Measurements from ENCODE around the gene CDC14A.

GRCh38 chr1:100552031-100552430 is 199.7 kb downstream of the CDC14A start:
- TF ChIP-seq, protein P1, sequence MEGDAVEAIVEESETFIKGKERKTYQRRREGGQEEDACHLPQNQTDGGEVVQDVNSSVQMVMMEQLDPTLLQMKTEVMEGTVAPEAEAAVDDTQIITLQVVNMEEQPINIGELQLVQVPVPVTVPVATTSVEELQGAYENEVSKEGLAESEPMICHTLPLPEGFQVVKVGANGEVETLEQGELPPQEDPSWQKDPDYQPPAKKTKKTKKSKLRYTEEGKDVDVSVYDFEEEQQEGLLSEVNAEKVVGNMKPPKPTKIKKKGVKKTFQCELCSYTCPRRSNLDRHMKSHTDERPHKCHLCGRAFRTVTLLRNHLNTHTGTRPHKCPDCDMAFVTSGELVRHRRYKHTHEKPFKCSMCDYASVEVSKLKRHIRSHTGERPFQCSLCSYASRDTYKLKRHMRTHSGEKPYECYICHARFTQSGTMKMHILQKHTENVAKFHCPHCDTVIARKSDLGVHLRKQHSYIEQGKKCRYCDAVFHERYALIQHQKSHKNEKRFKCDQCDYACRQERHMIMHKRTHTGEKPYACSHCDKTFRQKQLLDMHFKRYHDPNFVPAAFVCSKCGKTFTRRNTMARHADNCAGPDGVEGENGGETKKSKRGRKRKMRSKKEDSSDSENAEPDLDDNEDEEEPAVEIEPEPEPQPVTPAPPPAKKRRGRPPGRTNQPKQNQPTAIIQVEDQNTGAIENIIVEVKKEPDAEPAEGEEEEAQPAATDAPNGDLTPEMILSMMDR (conservative IDR thresholded peaks at IDR 0.05; ENCODE audit: low read length): no peak
- TF ChIP-seq EZH2phosphoT487 (IDR thresholded peaks at IDR 0.05; ENCODE audit: borderline replicate concordance, low read depth, low read length): no peak
